HG03045 (cell line): ENCODE results near the gene PRRX2.

Source experiments
- ATAC-seq: cut with Tn5 transposase; IDR thresholded peaks from one replicate; pipeline ENCODE4 v1.9.1; 2021; ENCODE audit warnings: mild to moderate bottlenecking, moderate library complexity; ENCODE audit not compliant: unreplicated experiment

The PRRX2 gene

DNA sequence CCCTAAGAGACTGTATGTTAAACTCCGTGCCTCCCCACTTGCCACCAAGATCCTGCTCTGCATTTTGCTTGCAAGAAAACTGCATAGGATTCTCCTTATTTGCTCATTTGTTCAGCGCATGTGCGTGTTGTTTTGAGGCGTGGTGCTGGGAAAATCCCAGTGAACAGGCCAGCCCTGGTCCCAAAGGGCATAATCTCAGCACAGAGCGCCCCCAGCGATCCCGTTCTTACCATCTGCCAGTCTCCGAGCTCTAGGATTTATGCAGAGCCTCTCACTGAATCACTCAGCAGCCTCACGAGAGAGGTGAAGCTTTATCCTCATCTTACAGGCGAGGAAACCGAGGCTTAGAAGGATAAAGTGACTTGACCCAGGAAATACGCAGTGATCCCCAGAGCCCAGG, 11.5 kb downstream of the PRRX2 start:
- no peak for ATAC-seq

DNA sequence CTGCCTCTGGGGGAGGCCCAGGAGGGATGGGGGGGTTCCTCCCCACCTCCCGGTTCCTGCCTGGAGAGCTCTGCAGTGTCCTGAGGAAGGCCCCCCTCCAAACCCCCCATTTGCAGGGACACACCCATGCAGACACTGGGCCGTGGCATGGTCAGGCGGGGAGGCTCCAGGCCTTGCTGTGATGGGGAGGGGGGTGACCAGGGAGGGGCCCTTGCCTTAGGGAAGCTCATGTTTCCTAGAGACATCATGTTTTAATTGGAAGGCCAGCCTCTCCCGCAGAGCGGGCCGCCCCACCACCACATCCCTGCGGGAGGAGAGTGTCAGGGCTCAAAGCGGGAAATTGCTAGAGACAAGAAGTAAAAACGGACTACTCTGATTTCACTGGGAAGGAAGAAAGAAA, 12.0 kb downstream of the PRRX2 start:
- no peak for ATAC-seq

DNA sequence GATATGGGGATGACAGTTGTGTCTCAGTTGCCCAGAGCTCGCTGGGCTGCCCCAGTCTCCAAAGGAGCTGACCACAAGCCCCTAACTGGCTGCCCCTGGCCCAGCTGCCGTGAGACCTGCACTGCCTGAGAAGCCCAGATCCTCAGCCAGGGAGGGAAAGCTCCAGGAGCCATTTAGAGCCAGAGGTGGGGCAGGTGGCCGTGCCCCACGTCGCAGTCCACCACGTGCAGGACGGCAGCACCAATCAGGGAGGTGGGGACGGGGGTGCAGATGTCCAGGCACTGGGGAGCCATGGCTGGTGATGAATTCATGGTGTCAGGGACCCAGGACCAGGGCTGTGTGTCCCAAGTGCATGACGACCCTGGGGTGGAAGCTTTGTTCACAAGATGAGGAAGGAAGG, 13.4 kb downstream of the PRRX2 start:
- ATAC-seq, result no peak

GRCh38 chr9:129679537-129679936, 14.1 kb downstream of the PRRX2 start:
- no peak for ATAC-seq

GRCh38 chr9:129681924-129682323, 16.5 kb downstream of the PRRX2 start:
- no peak for ATAC-seq

- ATAC-seq, result no peak
These were observed 16.9 kb downstream of the PRRX2 start for GRCh38 chr9:129682381-129682780.

DNA sequence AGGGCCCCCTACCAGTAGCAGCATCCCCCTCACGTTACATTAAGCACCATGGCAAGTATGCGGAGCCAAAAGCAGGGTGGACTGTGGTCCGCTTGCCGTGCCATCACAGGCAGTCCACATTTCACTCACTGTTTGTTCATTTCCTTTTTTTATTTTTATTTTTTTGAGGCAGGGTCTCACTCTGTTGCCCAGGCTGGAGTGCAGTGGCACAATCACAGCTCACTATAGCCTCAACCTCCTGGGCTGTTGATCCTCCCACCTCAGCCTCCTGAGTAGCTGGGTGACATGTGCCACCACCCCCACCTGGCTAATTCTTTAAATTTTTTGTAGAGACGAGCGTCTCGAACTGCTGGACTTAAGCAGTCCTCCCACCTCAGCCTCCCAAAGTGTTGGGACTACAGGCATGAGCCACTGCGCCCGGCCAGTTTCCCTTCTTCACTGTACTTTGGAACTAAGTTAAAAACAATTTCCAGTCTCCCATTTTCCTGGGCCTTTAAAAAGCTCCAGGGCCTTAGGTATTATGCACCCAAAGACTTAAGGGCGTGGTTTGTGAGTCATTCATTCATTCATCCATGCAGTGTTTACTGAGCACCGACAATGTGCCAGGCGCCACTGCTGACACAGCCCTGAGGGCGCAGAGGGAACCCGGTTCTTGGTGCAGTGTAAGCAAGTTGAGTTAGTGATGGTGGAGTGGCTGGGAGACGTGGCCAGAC, 19.9 kb downstream of the PRRX2 start:
- no peak for ATAC-seq

GRCh38 chr9:129685933-129686259, 20.4 kb downstream of the PRRX2 start:
- ATAC-seq, result no peak

- ATAC-seq, result no peak
These were observed 21.3 kb downstream of the PRRX2 start for GRCh38 chr9:129686736-129687135.

- no peak for ATAC-seq
These were observed 21.9 kb downstream of the PRRX2 start for GRCh38 chr9:129687391-129687790.

DNA sequence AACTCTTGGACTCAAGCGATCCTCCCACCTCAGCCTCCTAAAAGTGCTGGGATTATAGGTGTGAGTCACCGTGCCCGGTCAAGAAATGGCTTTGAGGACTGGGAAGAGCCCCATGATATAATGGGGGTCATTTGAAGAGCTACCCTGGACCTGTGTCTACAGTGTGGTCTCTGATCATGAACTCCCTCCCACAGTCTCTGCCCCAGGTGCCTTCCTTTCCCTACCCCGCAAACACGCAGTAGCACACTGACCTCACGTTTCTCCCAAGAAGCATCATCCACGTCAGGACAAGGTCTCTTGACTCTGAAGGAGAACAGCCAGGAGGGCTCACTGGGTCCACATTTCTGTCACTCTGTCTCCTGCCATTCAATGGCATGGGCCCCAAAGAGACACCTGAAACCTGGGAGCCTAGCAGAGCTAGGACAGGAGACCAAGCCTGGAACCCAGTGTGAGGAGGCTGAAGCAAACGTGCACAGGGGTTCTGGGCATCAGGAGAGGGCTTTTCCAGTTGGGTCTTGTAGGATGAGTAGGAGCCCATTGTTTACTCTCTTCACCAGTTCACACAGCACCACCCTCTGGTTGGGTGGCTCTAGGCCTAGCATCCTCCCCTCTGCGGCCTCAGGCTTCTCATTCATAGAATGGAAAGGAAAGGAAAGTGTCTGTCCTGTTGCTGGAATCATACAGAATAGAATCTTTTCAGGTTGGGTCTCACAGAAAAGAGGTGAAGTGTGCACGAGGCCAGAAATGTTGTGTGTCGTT, 23.0 kb downstream of the PRRX2 start:
- ATAC-seq, result no peak

DNA sequence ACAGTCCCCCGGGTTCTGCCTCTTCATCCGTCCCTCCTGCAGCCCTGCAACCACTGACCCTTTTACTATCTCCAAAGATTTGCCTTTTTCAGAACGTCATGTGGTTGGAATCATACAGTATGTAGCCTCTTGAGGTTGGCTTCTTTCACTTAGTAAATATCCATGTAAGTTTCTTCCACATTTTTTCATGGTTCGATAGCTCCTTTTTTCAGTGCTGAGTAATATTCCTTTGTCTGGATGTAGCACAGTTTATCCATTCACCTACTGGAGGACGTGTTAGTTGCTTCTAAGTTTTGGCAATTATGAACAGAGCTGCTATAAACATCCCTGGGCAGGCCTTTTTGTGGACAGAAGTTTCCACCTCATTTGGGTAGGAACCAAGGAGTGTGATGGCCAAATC, 27.1 kb downstream of the PRRX2 start:
- ATAC-seq, result no peak

DNA sequence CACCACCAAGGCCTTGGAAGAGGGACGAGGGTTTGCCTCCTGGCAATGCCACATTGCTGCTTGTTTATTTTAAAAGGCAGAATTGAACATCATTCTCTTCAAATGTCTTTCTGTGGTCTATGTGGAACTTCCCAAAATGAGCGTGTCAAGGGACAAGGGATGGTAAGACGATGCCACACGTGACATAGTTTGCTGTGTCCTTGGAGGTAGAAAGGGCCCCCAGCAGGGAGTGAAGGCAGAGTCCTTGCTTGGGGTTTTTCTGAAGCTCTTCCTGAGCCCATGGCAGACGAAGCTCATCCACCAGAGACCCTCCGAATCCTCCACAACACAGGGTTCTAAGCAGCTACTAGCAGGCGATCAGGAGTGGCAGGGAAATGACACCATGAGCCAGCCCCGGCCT, 28.3 kb downstream of the PRRX2 start:
- no peak for ATAC-seq

- ATAC-seq, result no peak
These were observed 28.8 kb downstream of the PRRX2 start for GRCh38 chr9:129694243-129694646.

GRCh38 chr9:129695870-129696269, 30.4 kb downstream of the PRRX2 start:
- ATAC-seq, result no peak

DNA sequence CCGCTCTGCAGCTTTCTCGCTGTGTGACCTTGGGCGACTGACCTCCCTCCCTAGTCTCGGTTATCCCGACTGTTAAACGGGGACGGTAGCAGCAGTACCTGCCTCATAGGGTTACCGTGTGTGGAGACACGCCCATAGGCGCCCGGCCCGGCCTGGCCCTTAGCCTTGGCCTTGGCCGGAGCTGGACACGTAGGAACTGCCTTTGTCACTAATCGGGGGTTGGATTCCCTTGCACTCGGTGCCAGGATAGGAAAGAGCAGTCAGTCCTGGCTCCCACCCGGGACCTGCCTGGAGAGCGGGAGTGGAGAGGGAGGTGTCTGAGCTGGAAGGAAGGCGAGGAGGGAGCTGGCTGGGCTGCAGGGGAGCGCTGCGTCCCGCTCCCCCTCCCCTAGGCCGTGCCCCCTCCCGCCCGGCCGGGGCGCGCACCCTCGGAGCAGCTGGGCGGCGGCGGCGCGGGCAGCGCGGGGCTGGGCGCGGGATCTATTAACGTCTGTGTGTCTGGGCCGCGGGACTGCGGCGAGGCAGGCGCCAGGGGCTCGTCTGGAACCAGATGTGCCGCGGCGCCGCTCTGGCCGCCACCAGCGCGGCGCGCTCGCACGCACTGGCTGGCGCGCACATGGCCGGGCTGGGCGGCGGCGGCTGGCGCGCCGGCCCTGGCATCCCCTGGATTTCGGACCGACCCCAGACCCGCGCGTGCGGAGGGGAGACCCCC, 31.7 kb downstream of the PRRX2 start:
- ATAC-seq, result no peak

DNA sequence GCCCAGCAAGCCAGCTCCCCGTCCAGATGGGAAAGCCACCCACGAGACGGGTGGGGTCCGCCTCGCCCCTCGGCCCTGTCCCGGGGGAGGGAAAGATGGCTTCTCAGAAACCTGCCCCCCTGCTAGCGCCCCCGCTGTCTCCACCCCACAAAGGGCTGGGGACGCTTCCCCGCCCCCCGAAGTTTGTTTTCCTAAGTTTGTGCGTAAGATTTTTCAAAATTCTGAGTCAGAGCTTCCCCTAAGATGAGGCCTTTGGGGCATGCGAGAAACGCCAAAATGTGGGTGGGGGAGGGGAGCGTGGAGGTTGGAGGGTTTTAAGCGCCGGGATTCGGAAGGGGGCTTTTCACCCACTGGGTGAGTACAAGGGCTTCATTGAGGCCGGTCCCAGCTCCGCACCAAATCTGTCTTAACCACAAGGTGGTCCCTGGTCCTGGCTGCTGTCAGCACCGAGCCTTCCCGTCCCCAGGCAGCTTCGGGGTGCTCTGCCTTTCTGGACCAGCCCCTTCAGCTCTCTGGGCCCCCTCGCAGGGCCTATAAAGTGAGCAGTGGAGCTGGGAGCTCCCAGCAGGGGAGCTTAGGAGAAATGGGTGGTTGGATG, 32.3 kb downstream of the PRRX2 start:
- ATAC-seq, result no peak

DNA sequence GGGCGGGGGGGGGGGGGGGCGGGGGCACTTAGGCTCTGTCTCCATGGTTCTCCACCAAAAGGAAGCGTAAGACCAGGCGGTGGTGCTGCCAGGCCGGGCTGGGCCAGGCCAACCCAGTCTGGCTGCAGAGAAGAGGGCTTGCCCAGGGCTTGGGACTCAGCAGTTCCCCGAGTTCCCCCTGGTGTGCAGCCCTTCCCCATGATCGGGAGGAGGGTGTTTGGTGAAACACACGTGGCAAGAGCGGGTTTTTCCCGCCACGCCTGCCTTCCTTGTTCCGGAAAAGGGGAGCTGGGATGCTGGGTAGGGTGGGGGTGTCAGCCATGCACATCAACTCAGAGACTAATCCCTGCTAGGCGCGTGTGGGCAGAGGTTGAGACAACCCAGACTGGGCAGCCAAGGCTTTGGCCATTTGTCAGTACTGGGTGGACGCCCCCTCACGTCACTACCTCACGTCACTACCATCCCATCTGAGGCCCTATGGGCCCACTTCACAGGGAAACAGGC, 32.9 kb downstream of the PRRX2 start:
- no peak for ATAC-seq

GRCh38 chr9:129701054-129701453, 35.6 kb downstream of the PRRX2 start:
- ATAC-seq, result no peak

DNA sequence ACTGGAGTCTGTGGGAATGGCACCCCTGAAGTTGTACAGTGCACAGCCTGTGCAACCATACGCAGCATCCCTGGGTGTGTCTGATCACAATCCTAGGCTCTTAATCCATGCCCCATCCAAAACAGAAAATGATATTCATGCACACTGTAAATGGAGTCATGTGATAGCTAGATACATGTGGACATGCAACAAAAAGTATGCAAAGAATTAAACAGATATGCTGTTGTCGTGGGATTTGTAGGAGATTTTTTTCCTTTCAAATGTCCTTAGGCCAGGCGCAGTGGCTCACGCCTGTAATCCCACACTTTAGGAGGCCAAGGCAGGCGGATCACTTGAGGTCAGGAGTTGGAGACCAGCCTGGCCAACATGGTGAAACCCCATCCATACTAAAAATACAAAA, 36.1 kb downstream of the PRRX2 start:
- ATAC-seq, result no peak
